ENCODE measurements around the gene CLEC9A.

Gene CLEC9A

GRCh38 chr12:10113920-10114319 is 83.4 kb downstream of the CLEC9A start:
- DNase-seq = no peak

- no peak for DNase-seq
Measured at GRCh38 chr12:10115311-10115710, 84.8 kb downstream of the CLEC9A start.

All from activated CD8-positive, alpha-beta memory T cell treated with anti-CD3 and anti-CD28 coated beads, Interleukin-2, amount 50 U/mL, for 4 hours (primary cell).